Endothelial cell of umbilical vein (primary cell): ENCODE results near the gene RDH13. TPM values are rescaled to one million over a fixed set of nuclear protein-coding genes. Genes with fewer than 3 reads are reported as not detected.

Experiments
- BruUV-seq: library from RNA; stranded (reverse); fragments of 400-500 nt; replicated peaks from 2 replicates; lab custom pipeline; 2021; lab: Mats Ljungman, UMichigan
- CTCF ChIA-PET: fragments of 300-600, 350-600 bp; sonication (Branson Sonifier 250); formaldehyde crosslinking; loops from one replicate; lab custom pipeline; 2021; ENCODE audit warnings: antibody characterized with exemption, inconsistent platforms; lab: Charles Lee
- POLR2A ChIA-PET: fragments of 300-600, 350-600 bp; sonication (Branson Sonifier 250); formaldehyde crosslinking; loops from one replicate; lab custom pipeline; 2021; ENCODE audit warnings: antibody characterized with exemption, inconsistent platforms; lab: Charles Lee
- DNase-seq: peaks from one replicate; pipeline ENCODE4 v3.0.0-alpha.2; 2011; ENCODE audit warnings: low read depth, low spot score
- FAIRE-seq: peaks from 2 replicates; lab custom pipeline; 2011; peaks lifted over from hg19 to GRCh38; lab: Jason Lieb, UNC
- H2AFZ ChIP-seq: 2 replicates; pipeline ENCODE4 v1.6.0; 2012; ENCODE audit warnings: low read depth, low read length, control low read depth, inconsistent platforms
- H3K27ac ChIP-seq: 2 replicates; pipeline ENCODE4 v1.5.1; 2011; ENCODE audit warnings: low read depth, mild to moderate bottlenecking, control low read depth, low read length, moderate library complexity; ENCODE audit not compliant: insufficient read depth
- H3K27me3 ChIP-seq, 2 experiments: 2 replicates each; pipeline versions ENCODE4 v1.6.0 to v1.6.1; 2011; ENCODE audit warnings: low read length in 2 of 2, mixed read lengths in 1 of 2; ENCODE audit not compliant: control insufficient read depth in 2 of 2, insufficient read depth in 2 of 2
- H3K36me3 ChIP-seq, 2 experiments: 2 replicates in 1 of 2; 3 replicates in 1 of 2; pipeline ENCODE4 v1.5.1; 2011; ENCODE audit warnings: low read length in 2 of 2, mild to moderate bottlenecking in 1 of 2, moderate library complexity in 1 of 2; ENCODE audit not compliant: control insufficient read depth in 2 of 2, insufficient read depth in 2 of 2; ENCODE audit errors: extremely low read depth in 1 of 2
- H3K4me1 ChIP-seq: 3 replicates; pipeline ENCODE4 v1.5.1; 2011; ENCODE audit warnings: mild to moderate bottlenecking, low read length; ENCODE audit not compliant: control insufficient read depth, insufficient read depth; ENCODE audit errors: extremely low read depth
- H3K4me2 ChIP-seq: 2 replicates; pipeline ENCODE4 v1.6.1; 2011; ENCODE audit warnings: low read length, control low read depth, mixed read lengths; ENCODE audit not compliant: insufficient read depth
- H3K4me3 ChIP-seq, 3 experiments: fragments of 200-600 bp in 1 of 3; sonication (generic), shearing (Covaris generic) in 1 of 3; replicated peaks in 1 of 3; 2 replicates each; pipeline ENCODE4 v1.5.1; 2011 to 2016; ENCODE audit warnings: control low read depth in 3 of 3, low read length in 3 of 3, mild to moderate bottlenecking in 2 of 3, inconsistent platforms in 1 of 3, low read depth in 1 of 3, moderate library complexity in 1 of 3; ENCODE audit not compliant: insufficient read depth in 1 of 3
- H3K79me2 ChIP-seq: 2 replicates; pipeline ENCODE4 v1.6.0; 2012; ENCODE audit warnings: low read length, inconsistent platforms; ENCODE audit not compliant: control insufficient read depth, insufficient read depth
- H3K9ac ChIP-seq: replicated peaks from 2 replicates; pipeline ENCODE3; 2011; ENCODE audit warnings: low read length, control low read depth; ENCODE audit not compliant: insufficient read depth; ENCODE audit errors: extremely low read depth
- H3K9me1 ChIP-seq: replicated peaks from 3 replicates; pipeline ENCODE4 v1.6.0; 2011; ENCODE audit warnings: mild to moderate bottlenecking, low read length; ENCODE audit not compliant: control insufficient read depth, insufficient read depth; ENCODE audit errors: extremely low read depth
- H3K9me3 ChIP-seq: replicated peaks from 2 replicates; pipeline ENCODE4 v1.5.1; 2012; ENCODE audit warnings: low read length, inconsistent platforms; ENCODE audit not compliant: control insufficient read depth, insufficient read depth
- H4K20me1 ChIP-seq: replicated peaks from 2 replicates; pipeline ENCODE3; 2011; ENCODE audit warnings: mild to moderate bottlenecking, low read length; ENCODE audit not compliant: control insufficient read depth, insufficient read depth; ENCODE audit errors: extremely low read depth
- CTCF ChIP-seq, 2 donors: IDR thresholded peaks; 1 replicate in 1 of 2; 2 replicates in 1 of 2; pipeline ENCODE4 v1.5.1; 2011; ENCODE audit warnings: low read length in 2 of 2, mild to moderate bottlenecking in 2 of 2, moderate library complexity in 2 of 2, control low read depth in 1 of 2, inconsistent platforms in 1 of 2, low read depth in 1 of 2; ENCODE audit not compliant: insufficient read depth in 1 of 2; ENCODE audit errors: extremely low read depth in 1 of 2
- EZH2 ChIP-seq: IDR thresholded peaks from 2 replicates; pipeline ENCODE4 v1.6.1; 2012; ENCODE audit warnings: borderline replicate concordance, low read depth, mild to moderate bottlenecking, moderate library complexity, low read length, inconsistent platforms; ENCODE audit not compliant: severe bottlenecking
- FOS ChIP-seq: IDR thresholded peaks from 2 replicates; pipeline ENCODE4 v1.6.1; 2011; ENCODE audit warnings: mild to moderate bottlenecking, low read length, moderate library complexity, borderline replicate concordance; ENCODE audit not compliant: insufficient read depth
- GATA2 ChIP-seq: IDR thresholded peaks from 2 replicates; pipeline ENCODE4 v1.7.0; 2011; ENCODE audit warnings: low read depth, mild to moderate bottlenecking, moderate library complexity, mixed read lengths, low read length; ENCODE audit not compliant: insufficient read length, insufficient read depth
- JUN ChIP-seq: IDR thresholded peaks from 2 replicates; pipeline ENCODE4 v1.6.1; 2011; ENCODE audit warnings: borderline replicate concordance, low read depth; ENCODE audit not compliant: insufficient read length, insufficient read depth
- MYC ChIP-seq: IDR thresholded peaks from one replicate; pipeline ENCODE4 v1.6.1; 2011; ENCODE audit warnings: mild to moderate bottlenecking, low read depth, low read length
- POLR2A ChIP-seq: IDR thresholded peaks from 2 replicates; pipeline ENCODE4 v1.6.1; 2012; ENCODE audit warnings: low read depth, mild to moderate bottlenecking, control low read depth, low read length
- POLR2AphosphoS5 ChIP-seq: IDR thresholded peaks from 2 replicates; pipeline ENCODE4 v1.6.1; 2012; ENCODE audit warnings: low read depth, mild to moderate bottlenecking, control low read depth, low read length, moderate library complexity; ENCODE audit not compliant: insufficient read depth
- dilution Hi-C: fragments of 300-500 bp; cut with MboI; formaldehyde crosslinking; loops from one replicate; pipeline ENCODE4 v1.15.0; 2019; ENCODE audit warnings: low sequenced_read_pairs; ENCODE audit not compliant: extremely low pct_ligation_motif_present
- intact Hi-C: fragments of 100-400 bp; cut with micrococcal nuclease; formaldehyde crosslinking; loops from one replicate; pipeline ENCODE4 v1.10.0; 2022
- polyA plus RNA-seq, 4 experiments: library from polyadenylated mRNA; depleted of rRNA in 3 of 4; stranded (reverse) in 3 of 4; unstranded in 1 of 4; fragments of >200 nt; gene quantifications; 2 replicates each; pipeline versions ENCODE4 v1.2.1 to v1.2.3, GENCODE V29; 2011 to 2012; ENCODE audit warnings: missing spikeins in 1 of 4
- total RNA-seq: library from RNA; stranded (reverse); gene quantifications from 2 replicates; pipeline ENCODE4 v1.2.3, GENCODE V29; 2021
- TF ChIP-seq, protein P1 (sequence below): IDR thresholded peaks from 2 replicates; pipeline ENCODE4 v1.6.1; 2011; ENCODE audit not compliant: insufficient read depth, insufficient read length

RDH13 gene
- total and polyA plus RNA-seq, 2 donors (not counting 3 experiments of a cell fraction or from before 2014, with no cell fraction given), result 8.7 to 19.6 TPM

- peaks cover 2 to 10% of the 10 kb centered on the region in 2 experiments for H3K36me3 ChIP-seq
- H3K4me2 ChIP-seq, result peak overlapping the region; percentile 75
- H3K4me1 ChIP-seq, result peaks cover 28% of the 10 kb centered on the region
- H3K4me3 ChIP-seq, result peak overlapping the region; percentile 31 to 77 (median 55)
- no peak for DNase-seq
- H3K9me3 ChIP-seq, result no peaks in the 10 kb centered on the region
- dilution Hi-C loops, result no loop called here
- ChIA-PET CTCF (interaction anchor here (0.7 to 3.7 kb wide), 5 partner anchors 14 to 205 kb away, joined by 3 to 38 read pairs (median 5); partner anchors contain the start of gene PPP1R12C), POLR2A (interaction anchor here (0.6 to 1.6 kb wide), 2 partner anchors 30 to 623 kb away, joined by 4 to 5 read pairs; partner anchors contain the start of gene LENG9)
- H4K20me1 ChIP-seq, result no peaks in the 10 kb centered on the region
- no TSS peak for BruUV-seq
- no peak for FAIRE-seq
- peak overlapping the region; percentile 64 for H3K9ac ChIP-seq
- intact Hi-C loops, result loop anchor here (5.0 kb wide), 2 partner anchors 204 to 556 kb away; partner anchors contain the start of genes ZNF580 and ZNF581
- H2AFZ ChIP-seq, result no peak overlapping the region
- H3K79me2 ChIP-seq, result peaks cover 5% of the 10 kb centered on the region
- H3K27me3 ChIP-seq, result peaks cover 0 to 3% of the 10 kb centered on the region in 2 experiments
- TF ChIP-seq EZH2 (no peak), FOS (no peak), CTCF (IDR thresholded peaks at IDR 0.05; ENCODE audit: extremely low read depth in 1 of 2, insufficient read depth in 1 of 2, low read depth in 1 of 2, low read length in 2 of 2) (no peak), GATA2 (no peak), POLR2A (no peak), MYC (no peak), JUN (no peak), POLR2AphosphoS5 (no peak)
- TF ChIP-seq, protein P1, sequence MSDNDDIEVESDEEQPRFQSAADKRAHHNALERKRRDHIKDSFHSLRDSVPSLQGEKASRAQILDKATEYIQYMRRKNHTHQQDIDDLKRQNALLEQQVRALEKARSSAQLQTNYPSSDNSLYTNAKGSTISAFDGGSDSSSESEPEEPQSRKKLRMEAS, result no peak
- no peaks in the 10 kb centered on the region for H3K9me1 ChIP-seq
- H3K27ac ChIP-seq, result no peak overlapping the region
These were observed 23.2 kb upstream of the RDH13 start for GRCh38 chr19:55085923-55086715.
